Measurements from ENCODE around the gene PLAC1.

- no peak for TF ChIP-seq POLR2AphosphoS5 (IDR thresholded peaks at IDR 0.05)
- no peak for TF ChIP-seq CTCF (IDR thresholded peaks at IDR 0.05)
- no peak for TF ChIP-seq POLR2A (IDR thresholded peaks at IDR 0.05)
Observed at GRCh38 chrX:134658760-134659023, 421 bp upstream of the PLAC1 start.
